Activated T-helper 1 cell treated with anti-CD3 and anti-CD28 coated beads, Interleukin-2, amount 50 U/mL, for 16 hours (primary cell): Measurements from ENCODE around the gene TUBA4B.
A peak's percentile ranks its signal among the peaks of the same experiment; 100 is the strongest.

Experiments used
- DNase-seq, 2 donors: peaks; one replicate each; pipeline ENCODE4 v3.0.0-alpha.2; 2020; ENCODE audit warnings: low read depth in 1 of 2, low spot score in 1 of 2

TUBA4B gene

GRCh38 chr2:219252900-219253752 is at the start of gene TUBA4B:
Gene TUBA4B, plus strand, starts transcription at chr2:219253243. Its CDS starts 165 bp downstream, at chr2:219253408.
- no peak for DNase-seq

DNA sequence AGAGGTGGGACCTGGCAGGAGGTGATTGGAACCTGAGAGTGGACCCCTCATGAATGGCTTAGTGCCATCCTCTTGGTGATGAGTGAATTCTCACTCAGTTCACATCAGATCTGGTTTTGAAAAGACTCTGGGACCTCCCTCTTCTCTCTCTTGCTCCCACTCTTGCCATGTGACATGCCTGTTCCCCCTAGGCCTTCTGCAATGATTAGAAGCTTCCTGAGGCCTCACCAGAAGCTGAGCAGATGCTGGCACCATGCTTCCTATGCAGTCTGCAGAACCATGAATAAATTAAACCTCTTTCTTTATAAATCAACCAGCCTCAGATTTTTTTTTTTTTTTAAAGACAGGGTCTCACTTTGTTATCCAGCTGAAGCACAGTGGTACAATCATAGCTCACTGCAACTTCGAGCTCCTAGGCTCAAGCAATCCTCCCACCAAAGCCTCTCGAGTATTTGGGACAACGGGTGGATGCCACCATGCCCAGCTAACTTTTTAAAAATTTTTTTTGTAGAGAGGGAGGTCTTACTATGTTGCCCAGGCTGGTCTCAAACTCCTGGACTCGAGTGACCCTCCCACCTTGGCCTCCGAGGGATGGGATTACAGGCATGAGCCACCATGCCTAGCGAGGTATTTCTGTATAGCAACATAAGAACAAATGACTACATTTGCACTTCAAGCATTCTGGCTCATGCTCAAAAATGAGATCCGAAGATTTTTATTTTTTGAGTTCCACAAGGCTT is 48.4 kb upstream of the TUBA4B start:
- DNase-seq, result no peak

- no peak for DNase-seq
These were observed 47.9 kb upstream of the TUBA4B start for GRCh38 chr2:219205165-219205538.

DNA sequence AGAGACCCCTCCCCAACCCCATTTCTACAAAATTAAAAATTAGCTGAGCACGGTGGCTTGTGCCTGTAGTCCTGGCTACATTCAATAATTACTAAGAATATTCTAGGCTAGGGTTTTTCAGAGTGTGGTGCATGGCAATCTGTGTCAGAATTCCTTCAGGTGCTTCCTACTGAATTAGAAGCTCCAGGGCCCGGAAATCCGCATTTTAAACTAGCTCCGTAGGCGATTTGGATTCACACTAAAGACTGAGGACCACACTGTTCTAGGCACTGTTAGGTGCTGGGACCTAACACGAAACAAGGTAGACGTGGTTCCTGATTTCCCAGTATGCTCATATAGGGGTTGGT is 47.1 kb upstream of the TUBA4B start:
- DNase-seq, result no peak

DNA sequence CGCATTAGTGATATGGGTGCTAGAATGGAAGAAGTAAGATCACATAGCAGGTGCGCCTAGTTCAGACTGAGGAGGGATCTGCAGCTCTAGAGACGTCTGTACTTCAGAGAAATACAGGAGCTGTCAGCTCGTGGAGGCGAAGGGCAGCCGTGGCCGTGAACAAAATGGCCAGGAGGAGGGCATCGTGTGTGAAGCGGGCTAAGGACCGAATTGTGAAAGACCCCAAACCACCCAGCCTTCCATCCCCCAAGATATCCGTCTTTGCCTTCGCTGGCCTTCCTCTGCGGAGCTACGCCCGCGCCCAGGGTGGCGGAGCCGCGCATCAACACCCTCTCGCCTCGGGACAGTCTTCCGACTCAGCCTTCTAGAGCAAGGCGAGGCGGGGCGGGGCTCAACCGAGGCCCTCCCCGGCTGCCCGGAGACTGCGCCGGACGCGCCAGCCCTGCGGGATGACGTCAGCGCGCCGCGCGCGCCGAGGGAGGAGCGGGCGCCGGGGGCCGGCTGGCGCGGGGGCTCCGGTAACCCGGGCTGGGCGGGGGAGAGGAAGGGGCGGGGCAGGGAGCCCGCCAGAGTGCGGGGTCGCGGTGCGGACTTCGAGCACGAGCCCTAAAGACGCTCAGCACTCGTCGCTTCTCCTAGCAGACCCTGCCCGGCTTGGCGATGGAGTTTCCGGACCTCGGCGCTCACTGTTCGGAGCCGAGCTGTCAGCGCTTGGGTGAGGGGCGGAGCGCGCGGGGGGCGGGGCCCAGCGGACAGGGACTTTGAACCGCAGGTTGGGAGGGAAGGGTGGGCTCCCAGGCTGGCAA is 46.5 kb upstream of the TUBA4B start, which contains the start of gene ZFAND2B:
ZFAND2B (plus strand) TSS at position 455 of the 806 bp plus-strand sequence; CDS start at position 661, 206 bp downstream.
- DNase-seq, result peak; percentile 89 to 94

DNA sequence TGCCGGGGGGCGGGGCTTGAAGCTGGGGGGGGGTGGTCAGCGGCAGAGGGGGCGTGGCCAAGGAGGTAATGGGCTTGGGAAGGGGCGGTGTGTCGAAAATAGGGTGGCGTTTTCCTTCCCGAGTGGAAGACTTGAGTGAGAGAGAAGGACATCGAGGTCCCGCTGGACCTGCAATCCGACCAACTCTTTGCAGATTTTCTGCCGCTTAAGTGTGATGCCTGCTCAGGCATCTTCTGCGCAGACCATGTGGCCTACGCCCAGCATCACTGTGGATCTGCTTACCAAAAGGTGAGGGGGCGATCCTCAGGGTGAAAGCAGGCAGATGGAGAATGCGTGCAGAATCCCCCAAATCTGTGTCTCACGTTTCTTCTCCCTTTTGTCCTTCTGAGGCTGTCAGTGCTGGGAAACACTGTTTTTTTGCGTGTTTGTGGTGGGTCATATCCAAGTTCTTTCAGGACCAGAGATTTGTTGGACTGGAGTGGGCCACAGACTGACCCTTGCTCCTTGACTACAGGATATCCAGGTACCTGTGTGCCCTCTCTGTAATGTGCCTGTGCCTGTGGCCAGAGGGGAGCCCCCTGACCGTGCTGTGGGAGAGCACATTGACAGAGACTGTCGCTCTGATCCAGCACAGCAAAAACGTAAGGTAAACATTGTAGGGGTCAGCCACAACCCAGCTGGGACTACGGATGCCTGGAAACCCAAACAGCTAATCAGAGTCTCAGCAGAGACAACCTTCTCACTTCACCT is 45.7 kb upstream of the TUBA4B start:
- DNase-seq, result no peak

DNA sequence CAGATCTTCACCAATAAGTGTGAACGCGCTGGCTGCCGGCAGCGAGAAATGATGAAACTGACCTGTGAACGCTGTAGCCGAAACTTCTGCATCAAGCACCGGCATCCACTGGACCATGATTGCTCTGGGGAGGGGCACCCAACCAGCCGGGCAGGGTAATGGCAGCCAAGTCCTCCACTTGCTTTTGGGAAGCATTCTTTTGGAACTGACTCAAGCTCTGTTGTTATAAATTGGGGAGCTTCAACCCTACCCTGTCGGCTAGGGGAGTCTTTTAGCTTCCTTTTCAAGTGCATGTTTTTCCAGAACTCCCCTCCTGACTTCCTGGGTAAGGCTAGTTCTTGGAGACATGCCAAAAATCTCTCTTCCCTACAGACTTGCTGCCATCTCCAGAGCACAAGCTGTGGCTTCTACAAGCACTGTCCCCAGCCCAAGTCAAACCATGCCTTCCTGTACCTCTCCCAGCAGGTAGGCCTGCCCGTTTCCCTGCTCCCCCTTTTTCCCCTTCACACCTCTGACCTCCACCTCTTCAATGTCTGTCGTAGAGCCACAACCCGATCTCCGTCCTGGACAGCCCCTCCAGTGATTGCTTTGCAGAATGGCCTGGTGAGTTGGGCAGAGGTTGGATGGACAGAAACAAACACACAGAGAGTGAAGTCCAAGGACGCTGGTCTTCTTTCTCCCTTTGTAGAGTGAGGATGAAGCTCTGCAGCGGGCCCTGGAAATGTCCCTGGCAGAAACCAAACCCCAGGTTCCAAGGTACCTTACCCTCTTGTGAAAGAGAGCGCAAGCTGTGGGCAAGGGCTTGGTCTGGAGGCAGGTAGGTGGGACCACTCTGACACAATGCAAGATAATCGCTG is 44.9 kb upstream of the TUBA4B start:
- no peak for DNase-seq

- no peak for DNase-seq
These were observed 43.5 kb upstream of the TUBA4B start for GRCh38 chr2:219209236-219210195.

- DNase-seq, result no peak
These were observed 42.7 kb upstream of the TUBA4B start for GRCh38 chr2:219210196-219210885.

- DNase-seq, result no peak
These were observed 42.1 kb upstream of the TUBA4B start for GRCh38 chr2:219210886-219211362.

- DNase-seq, result no peak
These were observed 40.0 kb upstream of the TUBA4B start for GRCh38 chr2:219213026-219213415.

DNA sequence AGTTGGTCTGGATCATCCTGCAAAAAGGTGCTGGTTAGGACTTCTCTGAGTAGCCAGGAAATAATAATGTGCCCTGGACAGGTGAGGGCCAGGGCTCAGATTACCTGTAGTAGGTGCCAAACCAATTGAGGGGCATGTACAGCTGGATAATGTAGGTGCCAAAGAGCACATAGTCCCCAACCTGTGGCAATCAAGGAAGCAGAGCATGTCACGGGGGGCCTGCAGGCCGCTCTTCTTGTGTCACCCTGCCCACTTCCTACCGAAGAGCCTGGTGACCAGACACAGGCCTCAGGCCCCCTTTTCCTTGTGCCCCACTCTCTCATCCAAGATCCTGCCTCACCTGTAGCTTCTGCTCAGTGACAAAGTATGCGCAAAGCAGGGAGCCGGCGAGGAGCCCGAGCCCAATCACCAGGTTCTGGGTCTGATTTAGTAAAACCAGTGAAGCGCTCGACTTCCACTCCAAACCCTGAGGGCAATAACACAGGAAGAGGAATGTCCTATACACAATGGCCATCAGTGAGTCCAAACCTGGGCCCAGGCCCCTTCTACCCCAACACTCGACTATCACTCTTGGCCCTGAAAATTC is 39.5 kb upstream of the TUBA4B start:
- no peak for DNase-seq

GRCh38 chr2:219214141-219214540 is 38.9 kb upstream of the TUBA4B start:
- no peak for DNase-seq

DNA sequence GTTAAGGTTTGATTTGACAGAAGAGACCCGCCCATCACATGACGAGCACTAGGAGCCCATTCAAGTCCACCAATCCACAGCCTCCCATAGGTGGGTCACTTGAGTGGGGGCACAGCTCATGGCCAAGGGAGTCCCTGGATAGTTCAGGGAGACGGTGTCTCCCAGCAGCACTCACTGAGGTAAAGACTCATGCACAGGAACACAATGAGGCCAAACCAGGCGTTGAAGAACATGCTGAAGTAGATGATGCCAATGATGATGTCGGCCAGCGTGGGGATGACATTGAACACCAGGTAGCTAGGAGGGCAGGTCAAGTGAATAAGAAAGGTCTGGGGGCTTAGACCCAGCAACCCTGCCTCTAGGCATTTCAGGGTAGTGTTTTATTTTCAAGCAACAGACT is 38.3 kb upstream of the TUBA4B start:
- no peak for DNase-seq

DNA sequence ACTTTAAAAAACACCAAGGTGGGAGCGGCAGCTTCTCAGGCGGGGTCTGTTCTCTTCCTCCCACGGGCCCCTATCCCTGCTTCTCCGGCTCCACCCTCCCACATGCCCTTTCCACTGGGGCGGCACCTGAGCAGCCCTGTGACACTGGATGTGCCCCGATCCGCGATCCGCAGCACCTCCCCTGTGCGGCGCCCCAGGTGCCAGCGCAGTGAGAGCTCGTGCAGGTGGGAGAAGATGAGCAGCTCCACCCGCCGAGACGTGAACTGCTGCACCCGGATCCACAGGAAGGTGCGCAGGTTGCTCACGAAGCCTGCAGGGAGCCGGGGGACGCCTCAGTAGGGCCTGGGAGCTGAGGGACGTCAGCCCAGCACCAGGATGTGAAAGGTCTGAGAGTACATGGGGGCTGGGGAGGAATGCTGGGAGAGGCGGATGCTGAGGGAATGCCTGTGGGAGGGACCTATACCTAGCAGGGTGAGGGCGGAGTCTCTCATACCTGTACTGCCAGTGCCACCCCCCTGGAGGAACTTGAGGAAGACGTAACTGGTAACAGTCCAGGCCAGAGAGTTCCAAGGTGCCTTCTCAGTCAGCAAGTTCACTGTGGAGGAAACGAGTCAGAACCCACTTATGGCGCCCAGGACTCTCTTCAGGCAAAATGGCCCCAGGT is 37.0 kb upstream of the TUBA4B start:
- no peak for DNase-seq

DNA sequence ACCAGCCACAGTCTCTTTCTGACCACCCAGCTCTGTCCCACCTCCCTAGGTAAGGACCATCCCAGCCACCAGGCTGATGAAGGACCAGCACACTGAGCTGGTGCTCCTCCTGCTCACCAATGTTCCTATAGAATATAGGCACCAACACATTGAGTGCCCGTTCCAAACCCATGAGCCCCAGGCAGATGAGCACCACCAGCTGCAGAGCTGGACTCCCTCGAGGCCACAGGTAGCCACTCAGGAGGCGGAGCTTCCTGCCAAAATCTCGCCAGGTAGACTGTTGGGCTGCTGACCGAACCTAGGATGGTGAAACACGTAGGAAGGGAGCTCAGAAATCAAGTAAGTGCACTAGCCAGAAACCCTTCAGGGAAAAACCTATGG is 36.5 kb upstream of the TUBA4B start:
- DNase-seq, result no peak

DNA sequence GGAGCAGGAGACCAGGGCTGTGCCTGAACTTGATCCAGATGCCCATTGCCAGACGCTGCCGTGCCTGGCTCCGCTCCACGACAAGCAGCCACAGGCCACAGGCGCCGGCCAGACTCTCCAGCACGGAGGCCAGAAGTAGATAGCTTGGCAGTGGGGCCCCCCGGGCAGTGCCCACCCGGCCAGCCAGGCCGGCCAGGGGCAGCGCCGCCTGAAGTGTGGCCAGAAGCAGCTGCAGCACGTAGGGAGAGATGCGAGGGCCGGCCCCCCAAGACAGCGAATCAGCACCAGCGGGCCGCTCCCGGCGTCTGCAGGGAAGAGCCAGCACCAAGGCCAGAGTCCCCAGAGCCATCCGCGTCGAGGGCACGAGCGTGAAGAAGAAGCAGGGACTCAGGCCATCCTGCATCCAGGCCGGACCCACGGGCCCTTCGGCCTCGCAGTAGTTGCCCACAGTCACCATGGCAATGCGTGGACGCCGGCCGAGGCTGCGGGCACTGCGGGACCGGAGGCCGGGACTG is 34.8 kb upstream of the TUBA4B start:
- no peak for DNase-seq
